Loucy (cell line): ENCODE data around the gene TM4SF18.

ENCODE experiments used
- H2AFZ ChIP-seq: fragments of 200-600 bp; sonication (generic); 2 replicates; pipeline ENCODE4 v1.6.0; 2016; ENCODE audit warnings: antibody characterized with exemption, mild to moderate bottlenecking, low read length, moderate library complexity
- H3F3A ChIP-seq: fragments of 200-600 bp; 2 replicates; pipeline ENCODE4 v1.6.0; 2016; ENCODE audit warnings: antibody characterized with exemption, low read depth, mild to moderate bottlenecking
- H3K27me3 ChIP-seq: fragments of 200-600 bp; sonication (generic); 2 replicates; pipeline ENCODE4 v1.6.1; 2014; ENCODE audit warnings: low read length, mild to moderate bottlenecking; ENCODE audit not compliant: insufficient read depth, poor library complexity, severe bottlenecking
- H3K36me3 ChIP-seq: fragments of 200-600 bp; sonication (generic); 2 replicates; pipeline ENCODE4 v1.6.1; 2016; ENCODE audit warnings: low read length; ENCODE audit not compliant: insufficient read depth
- H3K4me1 ChIP-seq: fragments of 200-600 bp; sonication (generic); 2 replicates; pipeline ENCODE4 v1.5.1; 2014; ENCODE audit warnings: low read length, mild to moderate bottlenecking; ENCODE audit not compliant: insufficient read depth, poor library complexity, severe bottlenecking
- H3K4me2 ChIP-seq: fragments of 200-600 bp; sonication (generic); 2 replicates; pipeline ENCODE4 v1.6.0; 2014; ENCODE audit warnings: antibody characterized with exemption, low read length, low read depth, mild to moderate bottlenecking; ENCODE audit not compliant: poor library complexity, severe bottlenecking
- H3K4me3 ChIP-seq: fragments of 200-600 bp; sonication (generic); 2 replicates; pipeline ENCODE4 v1.5.1; 2014; ENCODE audit warnings: low read length, mild to moderate bottlenecking, mixed read lengths; ENCODE audit not compliant: poor library complexity, severe bottlenecking
- H3K79me2 ChIP-seq: fragments of 200-600 bp; sonication (generic); 2 replicates; pipeline ENCODE4 v1.6.1; 2014; ENCODE audit warnings: low read length; ENCODE audit not compliant: insufficient read depth
- H3K9ac ChIP-seq: fragments of 200-600 bp; sonication (generic); 2 replicates; pipeline ENCODE4 v1.6.0; 2014; ENCODE audit warnings: mild to moderate bottlenecking, low read depth, low read length, moderate library complexity; ENCODE audit not compliant: poor library complexity, severe bottlenecking
- H3K9me2 ChIP-seq: fragments of 200-600 bp; sonication (generic); replicated peaks from 2 replicates; pipeline ENCODE4 v1.6.1; 2016; ENCODE audit warnings: low read depth, low read length, mixed read lengths
- H3K9me3 ChIP-seq: fragments of 200-600 bp; sonication (generic); 2 replicates; pipeline ENCODE4 v1.6.1; 2014; ENCODE audit warnings: mild to moderate bottlenecking, antibody characterized with exemption, low read length, low read depth; ENCODE audit not compliant: insufficient read depth
- H4K20me1 ChIP-seq: fragments of 200-600 bp; sonication (generic); 2 replicates; pipeline ENCODE4 v1.6.0; 2014; ENCODE audit warnings: antibody characterized with exemption, low read length, mild to moderate bottlenecking; ENCODE audit not compliant: insufficient read depth, poor library complexity, severe bottlenecking
- CTCF ChIP-seq: fragments of 200-600 bp; sonication (generic); conservative IDR thresholded peaks from 2 replicates; pipeline ENCODE4 v1.5.1; 2014; ENCODE audit warnings: mild to moderate bottlenecking, antibody characterized with exemption, low read length
- EZH2phosphoT487 ChIP-seq: fragments of 200-600 bp; IDR thresholded peaks from 2 replicates; pipeline ENCODE4 v1.6.1; 2018; ENCODE audit warnings: antibody characterized with exemption, mild to moderate bottlenecking, moderate library complexity, borderline replicate concordance

The TM4SF18 gene, protein sequence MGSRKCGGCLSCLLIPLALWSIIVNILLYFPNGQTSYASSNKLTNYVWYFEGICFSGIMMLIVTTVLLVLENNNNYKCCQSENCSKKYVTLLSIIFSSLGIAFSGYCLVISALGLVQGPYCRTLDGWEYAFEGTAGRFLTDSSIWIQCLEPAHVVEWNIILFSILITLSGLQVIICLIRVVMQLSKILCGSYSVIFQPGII

GRCh38 chr3:149333176-149333859 lies at the start of gene TM4SF18:
TM4SF18 (minus strand) TSS chr3:149333636; CDS start chr3:149333382, 254 bp downstream.
- 0 out of 2 replicates have a peak, but pooled peaks cover under 1% of the 10 kb centered on the region for H3F3A ChIP-seq
- H3K4me1 ChIP-seq, result no peaks in the 10 kb centered on the region
- no peak within 1 kb of the TSS for H3K9ac ChIP-seq
- no peaks in the 10 kb centered on the region for H3K9me3 ChIP-seq
- no peaks in the 10 kb centered on the region for H3K27me3 ChIP-seq
- no peak within 1 kb of the TSS for H3K4me3 ChIP-seq
- no peaks in the 10 kb centered on the region for H3K36me3 ChIP-seq
- H3K79me2 ChIP-seq, result no peaks in the 10 kb centered on the region
- H2AFZ ChIP-seq, result no peak within 1 kb of the TSS
- TF ChIP-seq CTCF, result no peak
- TF ChIP-seq EZH2phosphoT487, result no peak
- H3K4me2 ChIP-seq, result no peak within 1 kb of the TSS
- H3K9me2 ChIP-seq, result no peaks in the 10 kb centered on the region
- no peaks in the 10 kb centered on the region for H4K20me1 ChIP-seq

- no peaks in the 10 kb centered on the region for H3K4me1 ChIP-seq
- no peak overlapping the region for H3K4me3 ChIP-seq
- H4K20me1 ChIP-seq, result no peaks in the 10 kb centered on the region
- H3K9ac ChIP-seq, result no peak overlapping the region
- H3K27me3 ChIP-seq, result no peaks in the 10 kb centered on the region
- H3K9me2 ChIP-seq, result no peaks in the 10 kb centered on the region
- no peak for TF ChIP-seq EZH2phosphoT487
- no peak for TF ChIP-seq CTCF
- no peaks in the 10 kb centered on the region for H3F3A ChIP-seq
- H2AFZ ChIP-seq, result no peak overlapping the region
- H3K36me3 ChIP-seq, result no peaks in the 10 kb centered on the region
- H3K79me2 ChIP-seq, result no peaks in the 10 kb centered on the region
- no peaks in the 10 kb centered on the region for H3K9me3 ChIP-seq
- no peak overlapping the region for H3K4me2 ChIP-seq
Measured at GRCh38 chr3:149382518-149382917, 49.1 kb upstream of the TM4SF18 start.

DNA sequence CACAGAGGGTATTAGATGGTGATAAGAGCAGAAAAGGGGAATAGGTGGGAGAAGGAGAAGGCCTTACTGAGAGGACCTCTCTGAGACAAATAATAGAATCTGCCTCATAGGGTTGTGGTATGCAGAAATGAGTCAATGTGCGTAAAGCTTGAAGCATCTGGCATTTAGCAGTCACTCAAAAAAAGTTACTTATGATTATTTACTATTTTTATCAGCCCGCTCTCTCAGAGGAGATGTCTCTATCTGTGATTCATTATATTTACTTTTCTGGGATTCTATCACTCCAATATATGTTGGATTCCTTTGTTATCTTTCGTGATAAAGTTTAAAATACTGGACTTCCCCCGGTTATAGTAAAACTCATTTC lies 48.6 kb upstream of the TM4SF18 start:
- H3K9ac ChIP-seq, result no peak overlapping the region
- H3F3A ChIP-seq, result no peaks in the 10 kb centered on the region
- no peak overlapping the region for H3K4me3 ChIP-seq
- no peaks in the 10 kb centered on the region for H3K36me3 ChIP-seq
- H3K79me2 ChIP-seq, result no peaks in the 10 kb centered on the region
- H4K20me1 ChIP-seq, result no peaks in the 10 kb centered on the region
- H3K4me2 ChIP-seq, result no peak overlapping the region
- H3K4me1 ChIP-seq, result no peaks in the 10 kb centered on the region
- TF ChIP-seq CTCF (no peak), EZH2phosphoT487 (no peak)
- H3K9me3 ChIP-seq, result no peaks in the 10 kb centered on the region
- H3K27me3 ChIP-seq, result no peaks in the 10 kb centered on the region
- H3K9me2 ChIP-seq, result no peaks in the 10 kb centered on the region
- H2AFZ ChIP-seq, result no peak overlapping the region
